Smooth muscle cell (in vitro differentiated cells): ENCODE measurements around the gene CH25H. TPM values are rescaled to one million over a fixed set of nuclear protein-coding genes. Genes with fewer than 3 reads are reported as not detected.

Experiments
- DNase-seq: peaks from one replicate; lab custom pipeline; 2025; ENCODE audit not compliant: unreplicated experiment; lab: John Stamatoyannopoulos, UW
- H2AFZ ChIP-seq: fragments of 200-600 bp; sonication (generic); 2 replicates; pipeline ENCODE4 v1.6.0; 2016; ENCODE audit warnings: antibody characterized with exemption, low read depth, mild to moderate bottlenecking
- H3F3A ChIP-seq: fragments of 200-600 bp; sonication (generic); 2 replicates; pipeline ENCODE4 v1.6.0; 2017; ENCODE audit warnings: antibody characterized with exemption, low read depth
- H3K27ac ChIP-seq: fragments of 200-600 bp; sonication (generic); 2 replicates; pipeline ENCODE4 v1.5.1; 2016; ENCODE audit warnings: low read depth, mild to moderate bottlenecking
- H3K27me3 ChIP-seq: fragments of 200-600 bp; sonication (generic); 2 replicates; pipeline ENCODE4 v1.6.1; 2016; ENCODE audit warnings: low read depth, mild to moderate bottlenecking
- H3K36me3 ChIP-seq: fragments of 200-600 bp; sonication (generic); 2 replicates; pipeline ENCODE4 v1.5.1; 2016; ENCODE audit warnings: low read depth
- H3K4me1 ChIP-seq: fragments of 200-600 bp; sonication (generic); 2 replicates; pipeline ENCODE4 v1.5.1; 2016; ENCODE audit warnings: low read depth
- H3K4me2 ChIP-seq: fragments of 200-600 bp; sonication (generic); 2 replicates; pipeline ENCODE4 v1.6.0; 2016; ENCODE audit warnings: mild to moderate bottlenecking
- H3K4me3 ChIP-seq: fragments of 200-600 bp; sonication (generic); 2 replicates; pipeline ENCODE4 v1.5.1; 2016; ENCODE audit warnings: mild to moderate bottlenecking
- H3K79me2 ChIP-seq: fragments of 200-600 bp; sonication (generic); 2 replicates; pipeline ENCODE4 v1.6.0; 2016; ENCODE audit warnings: low read depth, mild to moderate bottlenecking
- H3K9ac ChIP-seq: fragments of 200-600 bp; sonication (generic); 2 replicates; pipeline ENCODE4 v1.6.0; 2016; ENCODE audit warnings: low read depth
- H3K9me3 ChIP-seq: fragments of 200-600 bp; sonication (generic); replicated peaks from 2 replicates; pipeline ENCODE4 v1.5.1; 2016; ENCODE audit warnings: low read depth
- H4K20me1 ChIP-seq: fragments of 200-600 bp; sonication (generic); 2 replicates; pipeline ENCODE4 v1.6.0; 2016; ENCODE audit warnings: low read depth
- WGBS: methylation state at CpG from one replicate; pipeline ENCODE4 v1.1.7; 2016; ENCODE audit warnings: low lambda C conversion rate; 5-methylcytosine and 5-hydroxymethylcytosine counted together
- polyA plus RNA-seq: library from polyadenylated mRNA; unstranded; fragments of >200 nt; fragmentation: Nextera tagmentation; extraction: Ambion mirVana; gene quantifications from 2 replicates; pipeline ENCODE4 v1.2.1, GENCODE V29; 2016
- total RNA-seq: library from RNA; depleted of rRNA; stranded (reverse); fragments of >200 nt; gene quantifications from 2 replicates; pipeline ENCODE4 v1.2.3, GENCODE V29; 2014
- TF ChIP-seq, protein P1 (sequence below): fragments of 200-600 bp; sonication (generic); IDR thresholded peaks from 2 replicates; pipeline ENCODE4 v1.5.1; 2017; ENCODE audit warnings: borderline replicate concordance, mild to moderate bottlenecking, antibody characterized with exemption; ENCODE audit not compliant: insufficient read depth, poor library complexity, severe bottlenecking

Gene CH25H
- total and polyA plus RNA-seq, 2 experiments from 2014 or later: not detected

DNA sequence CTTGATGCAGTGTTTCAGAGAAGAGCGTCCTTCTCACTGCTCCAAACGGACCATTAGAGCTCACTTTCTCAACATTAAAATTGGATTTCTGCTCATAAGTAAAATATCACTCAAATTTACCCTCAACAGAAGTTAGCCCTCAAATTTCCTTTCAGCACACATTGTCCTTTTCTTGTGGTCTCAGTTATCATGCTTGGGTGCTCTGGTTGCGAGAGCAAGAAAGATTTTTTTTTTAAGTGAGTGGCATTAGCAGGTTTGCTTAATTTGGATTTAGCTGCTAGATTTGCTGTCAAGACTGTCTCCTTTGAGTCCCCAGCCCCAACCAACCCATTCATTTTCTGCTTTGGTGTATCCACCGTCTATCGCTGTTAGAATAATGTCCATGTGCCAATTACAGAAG is 2.6 kb upstream of the CH25H start:
- H3F3A ChIP-seq: no peaks in the 10 kb centered on the region
- DNase-seq: no peak
- no peaks in the 10 kb centered on the region for H3K9me3 ChIP-seq
- peaks cover 70% of the 10 kb centered on the region for H3K27me3 ChIP-seq
- no peak overlapping the region for H3K4me3 ChIP-seq
- no peak overlapping the region for H3K9ac ChIP-seq
- H2AFZ ChIP-seq: no peak overlapping the region
- no peak overlapping the region for H3K4me2 ChIP-seq
- no peaks in the 10 kb centered on the region for H4K20me1 ChIP-seq
- H3K27ac ChIP-seq: no peak overlapping the region
- H3K79me2 ChIP-seq: no peaks in the 10 kb centered on the region
- H3K36me3 ChIP-seq: no peaks in the 10 kb centered on the region
- TF ChIP-seq, protein P1, sequence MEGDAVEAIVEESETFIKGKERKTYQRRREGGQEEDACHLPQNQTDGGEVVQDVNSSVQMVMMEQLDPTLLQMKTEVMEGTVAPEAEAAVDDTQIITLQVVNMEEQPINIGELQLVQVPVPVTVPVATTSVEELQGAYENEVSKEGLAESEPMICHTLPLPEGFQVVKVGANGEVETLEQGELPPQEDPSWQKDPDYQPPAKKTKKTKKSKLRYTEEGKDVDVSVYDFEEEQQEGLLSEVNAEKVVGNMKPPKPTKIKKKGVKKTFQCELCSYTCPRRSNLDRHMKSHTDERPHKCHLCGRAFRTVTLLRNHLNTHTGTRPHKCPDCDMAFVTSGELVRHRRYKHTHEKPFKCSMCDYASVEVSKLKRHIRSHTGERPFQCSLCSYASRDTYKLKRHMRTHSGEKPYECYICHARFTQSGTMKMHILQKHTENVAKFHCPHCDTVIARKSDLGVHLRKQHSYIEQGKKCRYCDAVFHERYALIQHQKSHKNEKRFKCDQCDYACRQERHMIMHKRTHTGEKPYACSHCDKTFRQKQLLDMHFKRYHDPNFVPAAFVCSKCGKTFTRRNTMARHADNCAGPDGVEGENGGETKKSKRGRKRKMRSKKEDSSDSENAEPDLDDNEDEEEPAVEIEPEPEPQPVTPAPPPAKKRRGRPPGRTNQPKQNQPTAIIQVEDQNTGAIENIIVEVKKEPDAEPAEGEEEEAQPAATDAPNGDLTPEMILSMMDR: no peak
- H3K4me1 ChIP-seq: peaks cover 9% of the 10 kb centered on the region
- 89% methylated on average over 5 of the region's 5 CpGs for WGBS

DNA sequence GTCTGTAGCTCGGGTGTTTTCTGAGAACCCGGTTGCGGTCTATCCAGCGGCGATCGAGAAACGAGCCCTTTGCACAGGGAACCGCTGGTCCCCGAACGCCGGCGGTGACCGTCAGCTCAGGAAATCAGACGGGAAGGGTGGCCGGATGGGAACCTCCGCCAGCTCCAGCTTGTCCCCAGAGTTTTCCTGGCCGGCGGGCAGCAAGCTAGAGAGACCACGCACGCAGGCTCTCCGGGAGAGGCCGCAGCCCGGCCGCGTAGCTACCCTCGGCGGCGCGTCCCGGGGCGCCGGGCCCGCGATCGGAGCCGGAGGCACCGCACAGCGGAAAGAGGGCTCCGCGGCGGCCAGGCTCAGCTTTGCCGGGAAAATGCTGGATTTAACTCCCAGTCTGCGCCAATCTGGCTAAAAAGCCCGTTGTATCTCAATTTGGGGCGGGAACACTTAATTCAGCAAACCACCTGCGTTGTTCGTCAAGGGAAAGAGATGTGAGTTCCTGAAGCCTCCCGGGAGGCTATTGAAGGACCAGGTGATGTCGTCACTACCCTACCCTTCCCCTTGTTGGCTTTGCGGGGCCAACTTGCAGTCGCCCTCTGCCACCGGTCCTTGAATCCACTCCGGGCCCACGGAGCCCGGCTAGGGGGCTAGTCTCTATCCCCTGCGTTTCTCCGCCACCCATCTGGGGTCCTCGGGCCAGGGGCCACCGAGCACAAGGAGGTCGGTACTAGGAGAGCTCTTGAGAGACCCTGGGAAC is 859 bp upstream of the CH25H start:
- H3K4me1 ChIP-seq: peaks cover 9% of the 10 kb centered on the region
- H3K9me3 ChIP-seq: no peaks in the 10 kb centered on the region
- no peaks in the 10 kb centered on the region for H3K79me2 ChIP-seq
- peak overlapping the region; percentile 50 for H3K4me3 ChIP-seq
- DNase-seq: no peak
- no peak overlapping the region for H3K27ac ChIP-seq
- H4K20me1 ChIP-seq: no peaks in the 10 kb centered on the region
- H3K27me3 ChIP-seq: peaks cover 88% of the 10 kb centered on the region
- H3F3A ChIP-seq: no peaks in the 10 kb centered on the region
- peak overlapping the region; percentile 80 for H3K4me2 ChIP-seq
- H3K36me3 ChIP-seq: no peaks in the 10 kb centered on the region
- no peak overlapping the region for H3K9ac ChIP-seq
- WGBS: 5% methylated on average over 60 of the region's 60 CpGs
- H2AFZ ChIP-seq: peak overlapping the region; percentile 48
- TF ChIP-seq, protein P1: no peak

DNA sequence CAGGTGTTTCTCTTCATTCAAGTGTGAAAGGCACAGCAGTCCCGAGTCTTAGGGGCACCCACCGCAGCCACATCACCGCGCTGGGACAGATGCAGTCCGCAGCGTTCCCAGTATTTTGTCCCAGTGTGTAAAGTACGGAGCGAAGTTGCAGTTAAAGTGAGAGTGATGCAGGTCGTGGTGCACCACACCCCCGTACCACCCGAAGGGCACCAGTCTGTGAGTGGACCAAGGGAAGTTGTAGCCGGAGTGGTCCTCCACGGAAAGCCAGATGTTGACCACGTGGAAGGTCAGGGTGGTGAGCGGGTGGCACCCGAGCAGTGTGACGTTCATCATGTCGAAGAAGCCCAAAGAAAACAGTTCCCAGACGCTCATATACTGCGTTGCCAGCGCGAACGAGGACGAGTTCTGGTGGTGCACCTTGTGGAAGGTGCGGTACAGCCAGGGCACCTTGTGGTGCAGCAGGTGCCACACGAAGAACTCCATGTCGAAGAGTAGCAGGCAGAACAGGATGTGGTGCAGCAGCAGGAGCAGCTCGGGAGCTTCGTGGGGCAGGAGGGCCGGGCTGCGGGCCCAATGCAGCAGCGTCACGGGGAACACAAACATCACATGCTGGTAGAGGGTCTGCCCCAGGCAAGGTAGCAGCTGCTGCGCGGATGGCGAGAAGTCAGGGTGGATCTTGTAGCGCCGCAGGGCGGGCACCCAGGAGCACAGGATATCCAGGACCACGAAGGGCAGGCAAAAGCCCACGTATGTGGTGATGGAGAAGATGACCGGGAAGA is 526 bp downstream of the CH25H start:
- no peaks in the 10 kb centered on the region for H3K79me2 ChIP-seq
- no peak for DNase-seq
- no peaks in the 10 kb centered on the region for H3F3A ChIP-seq
- H3K27me3 ChIP-seq: peaks cover 99% of the 10 kb centered on the region
- H3K4me3 ChIP-seq: peak overlapping the region; percentile 50
- H3K4me2 ChIP-seq: peak overlapping the region; percentile 80
- TF ChIP-seq, protein P1: no peak
- peak overlapping the region; percentile 48 for H2AFZ ChIP-seq
- no peak overlapping the region for H3K27ac ChIP-seq
- no peak overlapping the region for H3K9ac ChIP-seq
- no peaks in the 10 kb centered on the region for H4K20me1 ChIP-seq
- H3K36me3 ChIP-seq: no peaks in the 10 kb centered on the region
- no peaks in the 10 kb centered on the region for H3K9me3 ChIP-seq
- WGBS: 9% methylated on average over 41 of the region's 42 CpGs
- peaks cover 9% of the 10 kb centered on the region for H3K4me1 ChIP-seq
